Astrocyte (in vitro differentiated cells and primary cell): ENCODE results near the gene NPAS3. TPM values are rescaled to one million over a fixed set of nuclear protein-coding genes. Genes with fewer than 3 reads are reported as not detected.
A peak's percentile ranks its signal among the peaks of the same experiment; 100 is the strongest.

ENCODE experiments used
- DNase-seq: peaks from one replicate; pipeline ENCODE4 v3.0.0-alpha.2; 2010; ENCODE audit warnings: low read depth
- FAIRE-seq: peaks from 2 replicates; lab custom pipeline; 2011; peaks lifted over from hg19 to GRCh38; lab: Jason Lieb, UNC
- H2AFZ ChIP-seq: 2 replicates; pipeline ENCODE4 v1.6.0; 2012; ENCODE audit warnings: low read depth, low read length, inconsistent platforms
- H3K27ac ChIP-seq: 2 replicates; pipeline ENCODE4 v1.5.1; 2011; ENCODE audit warnings: low read depth, low read length, inconsistent platforms
- H3K27me3 ChIP-seq: 2 replicates; pipeline ENCODE4 v1.6.0; 2011; ENCODE audit warnings: low read length, inconsistent platforms; ENCODE audit not compliant: insufficient read depth
- H3K36me3 ChIP-seq: 2 replicates; pipeline ENCODE4 v1.5.1; 2011; ENCODE audit warnings: low read length, inconsistent platforms; ENCODE audit not compliant: insufficient read depth
- H3K4me1 ChIP-seq: 2 replicates; pipeline ENCODE4 v1.5.1; 2011; ENCODE audit warnings: low read length, inconsistent platforms; ENCODE audit not compliant: insufficient read depth
- H3K4me2 ChIP-seq: 2 replicates; pipeline ENCODE4 v1.6.0; 2012; ENCODE audit warnings: low read length, inconsistent platforms
- H3K4me3 ChIP-seq: 2 replicates; pipeline ENCODE4 v1.5.1; 2011; ENCODE audit warnings: low read depth, mild to moderate bottlenecking, low read length, inconsistent platforms; ENCODE audit not compliant: insufficient read depth
- H3K79me2 ChIP-seq: 2 replicates; pipeline ENCODE4 v1.6.0; 2012; ENCODE audit warnings: mild to moderate bottlenecking, low read length, inconsistent platforms; ENCODE audit not compliant: insufficient read depth
- H3K9ac ChIP-seq: 2 replicates; pipeline ENCODE4 v1.6.0; 2012; ENCODE audit warnings: mild to moderate bottlenecking, low read length, inconsistent platforms
- H3K9me3 ChIP-seq: 2 replicates; pipeline ENCODE4 v1.5.1; 2012; ENCODE audit warnings: low read depth, mild to moderate bottlenecking, low read length, inconsistent platforms; ENCODE audit not compliant: insufficient read depth
- H4K20me1 ChIP-seq: 2 replicates; pipeline ENCODE4 v1.6.0; 2012; ENCODE audit warnings: low read length, inconsistent platforms; ENCODE audit not compliant: insufficient read depth
- H3K27ac Mint-ChIP-seq: one replicate; pipeline ENCODE4 v1.8.0; 2021; ENCODE audit warnings: mild to moderate bottlenecking, mixed read lengths; ENCODE audit not compliant: unreplicated experiment
- H3K27me3 Mint-ChIP-seq: one replicate; pipeline ENCODE4 v1.8.0; 2021; ENCODE audit warnings: low read depth, mixed read lengths; ENCODE audit not compliant: unreplicated experiment
- H3K36me3 Mint-ChIP-seq: one replicate; pipeline ENCODE4 v1.8.0; 2021; ENCODE audit warnings: low read depth, mixed read lengths; ENCODE audit not compliant: unreplicated experiment
- H3K4me1 Mint-ChIP-seq: one replicate; pipeline ENCODE4 v1.8.0; 2021; ENCODE audit warnings: low read depth, mixed read lengths; ENCODE audit not compliant: unreplicated experiment
- H3K4me3 Mint-ChIP-seq: one replicate; pipeline ENCODE4 v1.8.0; 2021; ENCODE audit warnings: mild to moderate bottlenecking, moderate library complexity, mixed read lengths; ENCODE audit not compliant: unreplicated experiment
- H3K9me3 Mint-ChIP-seq: one replicate; pipeline ENCODE4 v1.8.0; 2021; ENCODE audit warnings: mild to moderate bottlenecking, mixed read lengths; ENCODE audit not compliant: unreplicated experiment
- EZH2 ChIP-seq: IDR thresholded peaks from 2 replicates; pipeline ENCODE4 v1.6.1; 2012; ENCODE audit warnings: mild to moderate bottlenecking, low read length, inconsistent platforms; ENCODE audit not compliant: insufficient read depth
- total RNA-seq: library from RNA; stranded (reverse); gene quantifications from 2 replicates; pipeline ENCODE4 v1.2.1, GENCODE V29; 2021
- TF ChIP-seq, protein P1 (sequence below): IDR thresholded peaks from 2 replicates; pipeline ENCODE4 v1.5.1; 2011; ENCODE audit warnings: low read depth, mild to moderate bottlenecking, inconsistent platforms, low read length, moderate library complexity; ENCODE audit not compliant: insufficient read depth

NPAS3 gene
- total RNA-seq, 1 donor from 2014 or later = 2.6 TPM

- Mint-ChIP-seq H3K4me1 (peaks cover 7% of the 10 kb centered on the region), H3K27me3 (peaks cover 5% of the 10 kb centered on the region), H3K4me3 (no peak overlapping the region), H3K9me3 (no peaks in the 10 kb centered on the region), H3K36me3 (no peaks in the 10 kb centered on the region), H3K27ac (no peak overlapping the region)
- no peak overlapping the region for H3K27ac ChIP-seq
- no peak overlapping the region for H2AFZ ChIP-seq
- H3K79me2 ChIP-seq = no peaks in the 10 kb centered on the region
- peak overlapping the region; percentile 32 for H3K4me2 ChIP-seq
- no peak overlapping the region for H3K9ac ChIP-seq
- no peaks in the 10 kb centered on the region for H3K36me3 ChIP-seq
- TF ChIP-seq, protein P1, sequence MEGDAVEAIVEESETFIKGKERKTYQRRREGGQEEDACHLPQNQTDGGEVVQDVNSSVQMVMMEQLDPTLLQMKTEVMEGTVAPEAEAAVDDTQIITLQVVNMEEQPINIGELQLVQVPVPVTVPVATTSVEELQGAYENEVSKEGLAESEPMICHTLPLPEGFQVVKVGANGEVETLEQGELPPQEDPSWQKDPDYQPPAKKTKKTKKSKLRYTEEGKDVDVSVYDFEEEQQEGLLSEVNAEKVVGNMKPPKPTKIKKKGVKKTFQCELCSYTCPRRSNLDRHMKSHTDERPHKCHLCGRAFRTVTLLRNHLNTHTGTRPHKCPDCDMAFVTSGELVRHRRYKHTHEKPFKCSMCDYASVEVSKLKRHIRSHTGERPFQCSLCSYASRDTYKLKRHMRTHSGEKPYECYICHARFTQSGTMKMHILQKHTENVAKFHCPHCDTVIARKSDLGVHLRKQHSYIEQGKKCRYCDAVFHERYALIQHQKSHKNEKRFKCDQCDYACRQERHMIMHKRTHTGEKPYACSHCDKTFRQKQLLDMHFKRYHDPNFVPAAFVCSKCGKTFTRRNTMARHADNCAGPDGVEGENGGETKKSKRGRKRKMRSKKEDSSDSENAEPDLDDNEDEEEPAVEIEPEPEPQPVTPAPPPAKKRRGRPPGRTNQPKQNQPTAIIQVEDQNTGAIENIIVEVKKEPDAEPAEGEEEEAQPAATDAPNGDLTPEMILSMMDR = no peak
- TF ChIP-seq EZH2 = no peak
- H3K4me1 ChIP-seq = no peaks in the 10 kb centered on the region
- no peaks in the 10 kb centered on the region for H3K9me3 ChIP-seq
- no peaks in the 10 kb centered on the region for H3K27me3 ChIP-seq
- no peak for FAIRE-seq
- peak; percentile 67 for DNase-seq
- H4K20me1 ChIP-seq = no peaks in the 10 kb centered on the region
- H3K4me3 ChIP-seq = no peak overlapping the region
Observed at GRCh38 chr14:33280646-33281045, 342.0 kb downstream of the NPAS3 start.

DNA sequence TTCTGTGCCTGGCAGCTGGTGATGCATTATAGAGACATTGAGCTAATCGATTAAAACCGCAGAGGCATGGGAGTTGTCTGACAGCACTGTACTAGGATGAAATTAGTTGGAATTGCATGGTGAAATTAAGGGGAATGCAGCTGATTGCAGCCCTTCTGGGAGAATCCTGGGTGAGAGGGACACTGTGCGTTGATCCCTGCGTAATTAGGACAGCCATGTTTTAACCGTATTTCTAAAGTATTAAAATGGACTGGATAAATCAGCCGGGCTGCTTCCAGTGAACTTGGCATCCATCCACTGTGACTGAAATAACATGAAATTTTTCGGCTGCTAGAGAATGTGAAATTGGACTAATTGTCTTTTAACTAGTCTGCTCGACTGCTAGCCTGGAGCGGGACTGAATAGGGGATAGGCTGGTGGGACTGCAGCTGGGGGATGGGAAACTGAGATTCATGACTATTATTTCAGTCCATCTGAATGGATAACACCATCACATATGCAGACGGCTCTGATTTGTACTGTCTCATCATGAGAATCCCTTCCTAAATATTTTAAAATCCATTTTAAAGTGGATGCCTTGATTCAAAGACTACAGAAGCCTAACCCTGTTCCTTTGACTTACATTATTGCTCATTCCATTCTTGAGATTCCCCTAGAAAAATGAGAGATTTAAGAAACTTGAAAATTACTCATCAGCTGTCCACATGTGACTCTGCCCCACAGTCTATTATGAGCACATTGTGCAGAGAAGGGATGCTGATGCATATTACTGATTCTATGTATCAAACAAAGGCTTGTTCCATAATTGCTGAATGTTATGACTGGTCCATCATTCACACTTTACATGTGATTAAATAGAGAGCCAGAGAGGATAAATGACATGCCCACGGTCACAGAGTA lies 343.9 kb downstream of the NPAS3 start:
- H3K4me3 Mint-ChIP-seq = no peak overlapping the region
- H3K36me3 ChIP-seq = no peaks in the 10 kb centered on the region
- H3K9me3 Mint-ChIP-seq = no peaks in the 10 kb centered on the region
- H3K27ac ChIP-seq = no peak overlapping the region
- peak; percentile 66 for DNase-seq
- no peaks in the 10 kb centered on the region for H3K4me1 ChIP-seq
- no peak overlapping the region for H3K27ac Mint-ChIP-seq
- peaks cover 3% of the 10 kb centered on the region for H3K27me3 Mint-ChIP-seq
- no peak overlapping the region for H3K4me3 ChIP-seq
- H2AFZ ChIP-seq = no peak overlapping the region
- no peak for FAIRE-seq
- TF ChIP-seq, protein P1 = no peak
- TF ChIP-seq EZH2 = no peak
- no peaks in the 10 kb centered on the region for H3K9me3 ChIP-seq
- peaks cover 11% of the 10 kb centered on the region for H3K4me1 Mint-ChIP-seq
- H3K36me3 Mint-ChIP-seq = no peaks in the 10 kb centered on the region
- peak overlapping the region; percentile 34 for H3K4me2 ChIP-seq
- no peaks in the 10 kb centered on the region for H3K27me3 ChIP-seq
- H4K20me1 ChIP-seq = no peaks in the 10 kb centered on the region
- H3K79me2 ChIP-seq = no peaks in the 10 kb centered on the region
- H3K9ac ChIP-seq = no peak overlapping the region
